H1 (cell line): ENCODE results near the gene WAC. TPM values are rescaled to one million over a fixed set of nuclear protein-coding genes. Genes with fewer than 3 reads are reported as not detected.

Source experiments
- CHD7 ChIP-seq: fragments of 300-600 bp; sonication (generic); IDR thresholded peaks from 2 replicates; pipeline ENCODE4 v1.7.1; 2012; ENCODE audit warnings: low read length, moderate library complexity, mild to moderate bottlenecking, inconsistent platforms; ENCODE audit not compliant: insufficient replicate concordance
- polyA plus RNA-seq, 7 experiments: library from polyadenylated mRNA; depleted of rRNA in 3 of 7; stranded (reverse) in 5 of 7; unstranded in 2 of 7; fragments of >200 nt in 5 of 7; fragments of 200-250 nt in 2 of 7; gene quantifications; 1 replicate in 5 of 7; 2 replicates in 1 of 7; 4 replicates in 1 of 7; pipeline versions ENCODE4 v1.2.1 to v1.2.3, GENCODE V29; 2011 to 2013; ENCODE audit warnings: missing spikeins in 2 of 7, mixed read lengths in 2 of 7
- total RNA-seq: library from RNA; stranded (reverse); fragmentation: NEBNext Ultra II Directional; extraction: Animal tissue kit (Norgen Biotek cat#: 25700); gene quantifications from 2 replicates; pipeline ENCODE4 v1.2.1, GENCODE V29; 2021

The WAC gene
- total and polyA plus RNA-seq, 2 of the 8 experiments (the other 6 are each of a cell fraction or from before 2014, with no cell fraction given): 72.9 to 128 TPM

GRCh38 chr10:28505359-28505959 is 27.5 kb upstream of the WAC start (continued):
- TF ChIP-seq CHD7: no peak
